Breast epithelium (tissue), 3 donors: ENCODE measurements around the gene NR6A1.

Experiments
- POLR2AphosphoS5 ChIP-seq, 3 donors: sonication (generic); formaldehyde crosslinking; IDR thresholded peaks; one replicate each; pipeline ENCODE4 v1.6.1; 2017; ENCODE audit warnings: antibody characterized with exemption in 3 of 3
- TF ChIP-seq, protein P1 (sequence below), 3 donors: fragments of 450-650 bp; IDR thresholded peaks; one replicate each; pipeline ENCODE4 v1.5.1; 2016 to 2017; ENCODE audit warnings: antibody characterized with exemption in 3 of 3, mild to moderate bottlenecking in 3 of 3, moderate library complexity in 3 of 3

GRCh38 chr9:124544535-124544934 lies 226.6 kb downstream of the NR6A1 start:
- TF ChIP-seq, protein P1, sequence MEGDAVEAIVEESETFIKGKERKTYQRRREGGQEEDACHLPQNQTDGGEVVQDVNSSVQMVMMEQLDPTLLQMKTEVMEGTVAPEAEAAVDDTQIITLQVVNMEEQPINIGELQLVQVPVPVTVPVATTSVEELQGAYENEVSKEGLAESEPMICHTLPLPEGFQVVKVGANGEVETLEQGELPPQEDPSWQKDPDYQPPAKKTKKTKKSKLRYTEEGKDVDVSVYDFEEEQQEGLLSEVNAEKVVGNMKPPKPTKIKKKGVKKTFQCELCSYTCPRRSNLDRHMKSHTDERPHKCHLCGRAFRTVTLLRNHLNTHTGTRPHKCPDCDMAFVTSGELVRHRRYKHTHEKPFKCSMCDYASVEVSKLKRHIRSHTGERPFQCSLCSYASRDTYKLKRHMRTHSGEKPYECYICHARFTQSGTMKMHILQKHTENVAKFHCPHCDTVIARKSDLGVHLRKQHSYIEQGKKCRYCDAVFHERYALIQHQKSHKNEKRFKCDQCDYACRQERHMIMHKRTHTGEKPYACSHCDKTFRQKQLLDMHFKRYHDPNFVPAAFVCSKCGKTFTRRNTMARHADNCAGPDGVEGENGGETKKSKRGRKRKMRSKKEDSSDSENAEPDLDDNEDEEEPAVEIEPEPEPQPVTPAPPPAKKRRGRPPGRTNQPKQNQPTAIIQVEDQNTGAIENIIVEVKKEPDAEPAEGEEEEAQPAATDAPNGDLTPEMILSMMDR (IDR thresholded peaks at IDR 0.05), result no peak
- no peak for TF ChIP-seq POLR2AphosphoS5 (IDR thresholded peaks at IDR 0.05)
